T1000 (cell line): Measurements from ENCODE around the gene CRIM1.

Experiments
- DNase-seq: peaks from one replicate; lab custom pipeline; 2025; ENCODE audit warnings: mixed read lengths; lab: John Stamatoyannopoulos, UW

Gene CRIM1

GRCh38 chr2:36397728-36398413 is 42.3 kb downstream of the CRIM1 start:
- no peak for DNase-seq

- DNase-seq: no peak
Measured at GRCh38 chr2:36399050-36399449, 43.5 kb downstream of the CRIM1 start.

GRCh38 chr2:36403675-36404230 is 48.2 kb downstream of the CRIM1 start:
- DNase-seq: peak; percentile 25

GRCh38 chr2:36404318-36404717 is 48.7 kb downstream of the CRIM1 start:
- no peak for DNase-seq

- DNase-seq: no peak
Measured at GRCh38 chr2:36404754-36405153, 49.2 kb downstream of the CRIM1 start.

- no peak for DNase-seq
Measured at GRCh38 chr2:36405183-36405582, 49.6 kb downstream of the CRIM1 start.

GRCh38 chr2:36406296-36406695 is 50.7 kb downstream of the CRIM1 start:
- DNase-seq: no peak

- DNase-seq: no peak
Measured at GRCh38 chr2:36407413-36407812, 51.8 kb downstream of the CRIM1 start.

GRCh38 chr2:36408198-36408703 is 52.7 kb downstream of the CRIM1 start:
- DNase-seq: no peak

- DNase-seq: no peak
Measured at GRCh38 chr2:36409335-36409734, 53.8 kb downstream of the CRIM1 start.

GRCh38 chr2:36409935-36410334 is 54.4 kb downstream of the CRIM1 start:
- DNase-seq: no peak

- DNase-seq: no peak
Measured at GRCh38 chr2:36410681-36411080, 55.1 kb downstream of the CRIM1 start.

- no peak for DNase-seq
Measured at GRCh38 chr2:36411962-36412444, 56.4 kb downstream of the CRIM1 start.

- DNase-seq: no peak
Measured at GRCh38 chr2:36413218-36413617, 57.6 kb downstream of the CRIM1 start.

GRCh38 chr2:36414307-36414706 is 58.7 kb downstream of the CRIM1 start:
- no peak for DNase-seq

GRCh38 chr2:36415381-36416022 is 59.9 kb downstream of the CRIM1 start:
- DNase-seq: no peak

GRCh38 chr2:36416370-36417165 is 61.0 kb downstream of the CRIM1 start:
- DNase-seq: no peak

GRCh38 chr2:36420569-36421181 is 65.1 kb downstream of the CRIM1 start:
- no peak for DNase-seq

GRCh38 chr2:36421379-36421778 is 65.8 kb downstream of the CRIM1 start:
- DNase-seq: no peak

GRCh38 chr2:36423172-36423571 is 67.6 kb downstream of the CRIM1 start:
- no peak for DNase-seq

- no peak for DNase-seq
Measured at GRCh38 chr2:36423619-36424120, 68.1 kb downstream of the CRIM1 start.
